GM20000 (cell line): ENCODE results near the gene ATP6AP1.

Source experiments
- DNase-seq: peaks from one replicate; pipeline ENCODE4 v3.0.0; 2012; ENCODE audit warnings: low spot score
- CTCF ChIP-seq: IDR thresholded peaks from 2 replicates; pipeline ENCODE4 v1.5.1; 2012; ENCODE audit warnings: mild to moderate bottlenecking, control low read depth; ENCODE audit errors: extremely low read depth, missing control alignments

The ATP6AP1 gene

GRCh38 chrX:154412468-154412867 lies 16.0 kb upstream of the ATP6AP1 start:
- TF ChIP-seq CTCF, result no peak
- peak; percentile 18 for DNase-seq

GRCh38 chrX:154413142-154413541 lies 15.3 kb upstream of the ATP6AP1 start:
- TF ChIP-seq CTCF, result no peak
- no peak for DNase-seq

GRCh38 chrX:154417157-154417556 lies 11.3 kb upstream of the ATP6AP1 start:
- DNase-seq, result no peak
- TF ChIP-seq CTCF, result no peak

- no peak for DNase-seq
- no peak for TF ChIP-seq CTCF
These were observed 9.3 kb upstream of the ATP6AP1 start for GRCh38 chrX:154419189-154419588.

- DNase-seq, result no peak
- no peak for TF ChIP-seq CTCF
These were observed 8.6 kb upstream of the ATP6AP1 start for GRCh38 chrX:154419688-154420401.

GRCh38 chrX:154420402-154420756 lies 8.1 kb upstream of the ATP6AP1 start:
- no peak for TF ChIP-seq CTCF
- no peak for DNase-seq

GRCh38 chrX:154426916-154427770 lies 1.3 kb upstream of the ATP6AP1 start:
- DNase-seq, result no peak
- TF ChIP-seq CTCF, result no peak
